Measurements from ENCODE around the gene A3GALT2.

A3GALT2 gene

GRCh38 chr1:33322109-33322508, 1.2 kb upstream of the A3GALT2 start:
- H3K79me2 ChIP-seq (ENCODE audit: insufficient read depth, low read length) = no peaks in the 10 kb centered on the region
- no peak overlapping the region for H3K9ac ChIP-seq (ENCODE audit: low read depth, low read length, poor library complexity, severe bottlenecking)
- H3K4me1 ChIP-seq (ENCODE audit: insufficient read depth, low read length, poor library complexity, severe bottlenecking) = no peaks in the 10 kb centered on the region
- H2AFZ ChIP-seq (ENCODE audit: low read length) = no peak overlapping the region
- H3K9me3 ChIP-seq (ENCODE audit: insufficient read depth, low read depth, low read length) = no peaks in the 10 kb centered on the region
- no peak overlapping the region for H3K4me3 ChIP-seq (ENCODE audit: low read length, poor library complexity, severe bottlenecking)
- no peak for TF ChIP-seq CTCF (conservative IDR thresholded peaks at IDR 0.05; ENCODE audit: low read length)
- no peak for TF ChIP-seq EZH2phosphoT487 (IDR thresholded peaks at IDR 0.05; ENCODE audit: borderline replicate concordance)
- no peaks in the 10 kb centered on the region for H4K20me1 ChIP-seq (ENCODE audit: insufficient read depth, low read length, poor library complexity, severe bottlenecking)
- H3K27me3 ChIP-seq (ENCODE audit: insufficient read depth, low read length, poor library complexity, severe bottlenecking) = no peaks in the 10 kb centered on the region
- no peaks in the 10 kb centered on the region for H3K9me2 ChIP-seq (replicated peaks; ENCODE audit: low read depth, low read length)
- H3F3A ChIP-seq (ENCODE audit: low read depth) = no peaks in the 10 kb centered on the region
- peaks cover 43% of the 10 kb centered on the region for H3K36me3 ChIP-seq (ENCODE audit: insufficient read depth, low read length)
- no peak overlapping the region for H3K4me2 ChIP-seq (ENCODE audit: low read depth, low read length, poor library complexity, severe bottlenecking)

- no peaks in the 10 kb centered on the region for H3K4me1 ChIP-seq (ENCODE audit: insufficient read depth, low read length, poor library complexity, severe bottlenecking)
- H3K79me2 ChIP-seq (ENCODE audit: insufficient read depth, low read length) = no peaks in the 10 kb centered on the region
- H4K20me1 ChIP-seq (ENCODE audit: insufficient read depth, low read length, poor library complexity, severe bottlenecking) = no peaks in the 10 kb centered on the region
- H3K27me3 ChIP-seq (ENCODE audit: insufficient read depth, low read length, poor library complexity, severe bottlenecking) = no peaks in the 10 kb centered on the region
- H2AFZ ChIP-seq (ENCODE audit: low read length) = no peak overlapping the region
- H3F3A ChIP-seq (ENCODE audit: low read depth) = no peaks in the 10 kb centered on the region
- H3K9me3 ChIP-seq (ENCODE audit: insufficient read depth, low read depth, low read length) = no peaks in the 10 kb centered on the region
- TF ChIP-seq EZH2phosphoT487 (IDR thresholded peaks at IDR 0.05; ENCODE audit: borderline replicate concordance) = no peak
- TF ChIP-seq CTCF (conservative IDR thresholded peaks at IDR 0.05; ENCODE audit: low read length) = no peak
- no peaks in the 10 kb centered on the region for H3K9me2 ChIP-seq (replicated peaks; ENCODE audit: low read depth, low read length)
- H3K4me2 ChIP-seq (ENCODE audit: low read depth, low read length, poor library complexity, severe bottlenecking) = no peak overlapping the region
- H3K36me3 ChIP-seq (ENCODE audit: insufficient read depth, low read length) = peaks cover 34% of the 10 kb centered on the region
- no peak overlapping the region for H3K4me3 ChIP-seq (ENCODE audit: low read length, poor library complexity, severe bottlenecking)
- H3K9ac ChIP-seq (ENCODE audit: low read depth, low read length, poor library complexity, severe bottlenecking) = no peak overlapping the region
These were observed 280 bp upstream of the A3GALT2 start for GRCh38 chr1:33321178-33321577.

- H3K9me2 ChIP-seq (replicated peaks; ENCODE audit: low read depth, low read length) = no peaks in the 10 kb centered on the region
- TF ChIP-seq CTCF (conservative IDR thresholded peaks at IDR 0.05; ENCODE audit: low read length) (no peak), EZH2phosphoT487 (IDR thresholded peaks at IDR 0.05; ENCODE audit: borderline replicate concordance) (no peak)
- H3K36me3 ChIP-seq (ENCODE audit: insufficient read depth, low read length) = peaks cover 23% of the 10 kb centered on the region; the same call in 1 of the 2 replicates
- no peak overlapping the region for H3K4me2 ChIP-seq (ENCODE audit: low read depth, low read length, poor library complexity, severe bottlenecking)
- H3K79me2 ChIP-seq (ENCODE audit: insufficient read depth, low read length) = no peaks in the 10 kb centered on the region
- no peaks in the 10 kb centered on the region for H3F3A ChIP-seq (ENCODE audit: low read depth)
- no peaks in the 10 kb centered on the region for H3K4me1 ChIP-seq (ENCODE audit: insufficient read depth, low read length, poor library complexity, severe bottlenecking)
- H3K27me3 ChIP-seq (ENCODE audit: insufficient read depth, low read length, poor library complexity, severe bottlenecking) = no peaks in the 10 kb centered on the region
- no peak overlapping the region for H3K9ac ChIP-seq (ENCODE audit: low read depth, low read length, poor library complexity, severe bottlenecking)
- H3K9me3 ChIP-seq (ENCODE audit: insufficient read depth, low read depth, low read length) = no peaks in the 10 kb centered on the region
- H4K20me1 ChIP-seq (ENCODE audit: insufficient read depth, low read length, poor library complexity, severe bottlenecking) = no peaks in the 10 kb centered on the region
- no peak overlapping the region for H3K4me3 ChIP-seq (ENCODE audit: low read length, poor library complexity, severe bottlenecking)
- H2AFZ ChIP-seq (ENCODE audit: low read length) = no peak overlapping the region
These were observed 814 bp downstream of the A3GALT2 start for GRCh38 chr1:33319949-33320618.
